GM18526 (cell line): ENCODE data around the gene GPC1.

Experiments
- POLR2A ChIP-seq: IDR thresholded peaks from 3 replicates; pipeline ENCODE4 v1.6.1; 2011; ENCODE audit not compliant: insufficient read length; ENCODE audit errors: extremely low read depth

The GPC1 gene

DNA sequence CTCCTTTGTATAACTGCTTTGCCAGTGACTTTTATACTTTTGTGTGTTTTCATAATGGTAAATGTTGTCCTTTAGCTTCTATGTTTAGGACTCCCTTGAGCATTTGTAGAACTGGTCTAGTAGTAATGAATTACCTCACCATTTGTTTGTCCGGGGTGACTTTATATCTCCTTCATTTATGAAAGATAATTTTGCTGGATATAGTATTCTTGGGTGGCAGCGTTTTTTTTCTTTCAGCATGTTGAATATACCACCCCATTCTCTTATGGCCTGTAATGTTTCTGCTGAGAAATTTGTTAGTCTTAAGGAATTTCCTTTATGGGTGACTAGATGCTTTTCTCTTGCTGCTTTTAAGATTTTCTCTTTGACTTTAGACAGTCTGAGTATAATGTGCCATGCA is 56.0 kb downstream of the GPC1 start:
- TF ChIP-seq POLR2A = no peak

DNA sequence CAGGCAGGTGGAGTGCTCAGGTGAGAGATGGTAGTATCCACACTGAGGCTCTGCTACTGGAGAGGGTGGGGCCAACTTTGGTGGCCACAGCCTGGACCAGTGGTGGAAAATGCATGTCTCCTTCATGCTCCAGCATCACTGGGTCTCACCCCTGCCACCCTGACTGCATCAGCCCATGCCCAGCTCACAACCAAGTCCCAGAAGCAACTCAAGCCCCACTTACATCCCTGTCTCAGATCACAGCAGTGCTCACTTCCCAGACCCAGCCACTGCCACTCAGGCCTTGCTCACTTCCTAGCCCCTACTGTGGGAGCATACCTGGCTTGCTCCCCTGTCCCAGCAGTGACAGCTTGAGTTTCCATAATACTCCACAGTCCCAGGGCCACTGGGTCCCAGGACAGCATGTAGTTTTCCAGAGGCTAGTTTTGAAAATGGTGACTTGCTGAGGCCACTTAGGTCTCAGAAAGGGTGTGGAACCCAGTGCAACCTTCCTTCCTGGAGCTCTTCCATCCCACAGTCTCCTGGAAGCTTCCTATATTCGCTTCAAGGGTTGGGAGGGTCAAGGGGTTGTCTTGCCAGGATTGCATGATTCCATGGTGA is 58.8 kb downstream of the GPC1 start:
- no peak for TF ChIP-seq POLR2A

DNA sequence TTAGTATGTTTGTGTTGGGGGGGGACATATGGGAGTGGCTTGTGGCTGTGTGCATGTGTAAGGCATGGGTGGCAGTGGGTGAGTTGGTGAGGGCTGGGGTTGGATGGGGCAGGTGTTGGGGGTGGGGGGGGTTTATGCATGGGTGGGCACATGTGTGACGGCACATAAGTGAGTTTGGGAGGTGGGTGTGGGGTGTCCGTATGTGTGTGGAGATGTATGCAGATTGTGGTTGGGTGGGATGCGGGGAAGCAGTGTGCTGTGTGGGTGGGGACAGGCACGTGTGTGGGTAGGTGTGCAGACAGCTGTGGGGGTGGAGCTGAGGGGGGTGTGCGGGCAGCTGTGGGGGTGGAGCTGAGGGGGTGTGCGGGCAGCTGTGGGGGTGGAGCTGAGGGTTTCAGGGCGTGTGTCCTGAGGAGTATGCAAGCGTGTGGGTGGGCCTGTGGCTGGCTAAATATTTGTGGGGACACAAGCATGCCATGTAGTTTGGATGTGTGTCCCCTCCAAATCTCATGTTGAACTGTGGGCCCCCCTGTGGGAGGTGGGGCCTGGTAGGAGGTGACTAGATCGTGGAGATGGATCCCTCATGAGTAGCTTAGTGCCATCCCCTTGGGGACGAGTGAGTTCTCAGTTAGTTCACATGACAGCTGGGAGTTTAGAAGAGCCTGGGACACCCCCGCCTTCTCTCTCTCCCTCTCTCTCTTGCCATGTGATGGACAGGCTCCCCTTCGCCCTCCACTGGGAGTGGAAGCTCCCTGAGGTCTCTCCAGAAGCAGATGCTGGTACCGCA is 62.9 kb downstream of the GPC1 start:
- TF ChIP-seq POLR2A = no peak

DNA sequence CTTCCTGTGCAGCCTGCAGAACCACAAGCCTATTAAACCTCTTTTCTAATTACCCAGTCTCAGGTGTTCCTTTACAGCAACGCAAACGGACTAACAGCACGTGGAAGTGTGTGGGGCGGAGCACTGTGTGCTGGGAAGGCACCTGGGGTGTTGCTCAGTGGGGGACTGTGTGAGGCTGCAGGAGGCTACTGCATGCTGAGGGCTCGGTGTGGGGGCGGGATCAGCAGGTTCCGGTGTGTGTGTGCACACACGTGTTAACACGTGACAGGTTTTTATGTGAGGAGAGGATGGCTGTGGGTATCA is 63.4 kb downstream of the GPC1 start:
- TF ChIP-seq POLR2A = no peak

DNA sequence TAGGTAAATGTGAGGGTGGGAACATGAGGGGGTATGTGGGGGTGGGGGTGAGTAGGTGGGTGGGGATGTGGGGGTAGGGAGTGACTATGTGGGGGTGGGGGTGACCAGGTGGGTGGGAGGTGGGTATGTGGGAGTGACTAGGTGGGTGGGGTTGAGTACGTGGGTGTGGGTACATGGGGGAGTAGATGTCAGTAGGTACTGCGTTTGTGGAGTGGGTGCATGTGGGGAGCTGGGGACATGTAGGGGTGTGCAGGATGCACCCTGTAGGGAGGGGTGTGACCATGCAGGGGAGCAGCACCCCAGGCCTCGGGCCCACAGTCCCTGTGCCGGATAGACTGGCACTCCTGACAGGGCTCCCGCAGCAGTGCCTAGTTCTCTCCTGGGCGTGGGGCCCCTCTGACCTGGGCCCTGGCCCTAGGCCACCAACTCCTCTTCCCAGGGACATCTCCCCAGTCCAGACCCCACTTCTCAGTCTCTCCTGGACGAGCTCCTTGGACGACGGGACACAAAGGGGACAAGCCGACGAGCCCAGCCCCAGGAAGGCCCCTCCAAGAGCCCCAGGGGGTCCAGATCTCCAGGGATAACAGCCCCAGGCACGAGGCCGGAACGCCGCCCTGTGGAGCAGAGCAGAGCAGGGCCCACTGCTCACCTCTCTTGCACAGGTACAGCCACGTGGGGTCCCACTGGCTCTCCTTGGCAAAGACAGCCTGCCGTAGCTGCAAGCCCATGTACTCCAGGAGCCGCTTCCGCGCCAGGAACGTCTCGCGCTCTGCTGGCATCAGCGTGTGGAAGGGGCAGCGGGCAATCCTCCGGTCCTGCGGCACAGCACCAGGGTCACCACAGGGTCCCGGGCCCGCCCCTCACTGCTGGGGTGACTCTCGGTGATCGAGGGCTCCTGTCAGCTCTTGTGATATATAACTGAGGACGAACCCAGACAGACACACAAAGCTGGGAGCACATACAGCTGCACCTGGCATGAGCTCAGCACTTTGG is 64.1 kb downstream of the GPC1 start:
- TF ChIP-seq POLR2A = no peak

DNA sequence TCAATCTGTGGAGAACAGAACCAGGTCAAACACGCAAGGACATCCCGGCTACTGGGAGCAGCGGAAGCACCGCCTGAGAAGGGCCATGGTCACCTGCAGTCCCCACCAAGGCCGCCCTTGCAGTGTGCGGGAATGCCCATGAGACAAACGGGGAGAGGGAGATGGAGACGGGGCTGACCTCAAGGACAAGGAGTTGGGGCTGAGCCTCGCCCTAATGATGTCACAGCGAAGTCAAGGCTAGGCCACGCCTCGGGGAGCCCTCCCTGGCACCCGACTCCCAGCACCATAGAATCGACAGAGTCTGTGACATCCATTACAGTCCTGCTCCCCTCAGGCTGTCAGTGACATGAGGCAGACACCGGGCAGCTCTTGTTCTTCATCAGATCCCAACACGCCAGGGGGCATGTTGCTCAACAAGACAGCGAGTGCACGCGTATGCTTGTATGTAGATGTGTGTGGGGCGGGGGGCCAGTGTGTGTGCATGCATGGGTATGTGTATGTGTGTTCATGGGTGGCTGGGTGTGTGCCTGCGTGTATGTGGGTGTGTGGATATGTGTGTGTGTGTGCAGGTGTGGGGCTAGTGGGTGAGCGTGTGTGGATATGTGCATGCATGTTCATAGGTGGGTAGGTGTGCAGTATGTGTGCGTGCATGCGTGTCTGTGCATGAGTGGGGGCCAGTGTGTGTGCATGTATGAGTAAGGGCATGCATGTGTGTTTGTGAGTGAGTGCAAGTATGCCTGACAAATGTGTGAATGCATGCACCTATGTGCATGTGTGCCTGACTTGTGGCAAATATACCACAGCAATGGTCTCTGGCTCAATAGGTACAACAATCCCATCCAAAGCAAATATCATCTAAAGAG is 65.3 kb downstream of the GPC1 start:
- no peak for TF ChIP-seq POLR2A

DNA sequence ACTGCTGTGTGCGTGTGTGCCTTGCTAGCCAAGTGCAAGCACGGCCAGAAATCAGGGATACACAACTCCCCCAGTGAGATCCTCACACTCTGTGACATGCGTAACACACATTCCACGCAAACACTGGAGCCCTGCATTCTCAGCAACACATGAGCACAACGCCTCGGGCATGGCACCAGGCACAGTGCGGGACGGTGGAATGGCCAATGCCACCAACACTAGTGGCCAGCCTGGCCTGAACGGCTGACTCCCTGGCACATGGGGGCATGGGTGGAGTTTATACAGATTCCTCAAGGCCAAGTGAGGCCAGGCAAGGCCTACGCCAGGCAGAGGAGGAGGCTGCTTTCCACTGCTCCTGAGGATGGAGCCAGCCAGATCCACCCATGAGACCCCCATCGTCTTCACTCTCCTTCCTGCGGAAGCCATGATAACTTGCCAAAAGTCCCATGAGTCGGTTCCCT is 66.1 kb downstream of the GPC1 start:
- TF ChIP-seq POLR2A = no peak

DNA sequence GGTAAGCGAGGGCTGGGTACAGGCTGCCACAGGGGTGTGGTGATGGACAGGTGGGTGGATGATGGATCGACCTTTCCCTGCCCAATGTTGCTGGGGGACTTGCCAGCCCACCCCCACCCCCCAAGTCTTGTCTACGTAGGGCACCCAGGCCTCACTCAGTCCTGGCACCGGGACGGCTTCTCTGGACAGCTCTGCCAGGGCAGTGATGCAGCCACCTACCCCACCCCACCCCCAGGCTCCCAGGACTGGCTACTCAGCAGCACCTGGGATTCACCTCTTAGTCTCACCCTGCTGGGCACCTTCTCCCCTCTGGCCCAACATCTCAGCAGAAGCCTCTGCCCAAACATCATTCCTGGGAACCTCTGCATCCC is 66.6 kb downstream of the GPC1 start:
- TF ChIP-seq POLR2A = no peak

DNA sequence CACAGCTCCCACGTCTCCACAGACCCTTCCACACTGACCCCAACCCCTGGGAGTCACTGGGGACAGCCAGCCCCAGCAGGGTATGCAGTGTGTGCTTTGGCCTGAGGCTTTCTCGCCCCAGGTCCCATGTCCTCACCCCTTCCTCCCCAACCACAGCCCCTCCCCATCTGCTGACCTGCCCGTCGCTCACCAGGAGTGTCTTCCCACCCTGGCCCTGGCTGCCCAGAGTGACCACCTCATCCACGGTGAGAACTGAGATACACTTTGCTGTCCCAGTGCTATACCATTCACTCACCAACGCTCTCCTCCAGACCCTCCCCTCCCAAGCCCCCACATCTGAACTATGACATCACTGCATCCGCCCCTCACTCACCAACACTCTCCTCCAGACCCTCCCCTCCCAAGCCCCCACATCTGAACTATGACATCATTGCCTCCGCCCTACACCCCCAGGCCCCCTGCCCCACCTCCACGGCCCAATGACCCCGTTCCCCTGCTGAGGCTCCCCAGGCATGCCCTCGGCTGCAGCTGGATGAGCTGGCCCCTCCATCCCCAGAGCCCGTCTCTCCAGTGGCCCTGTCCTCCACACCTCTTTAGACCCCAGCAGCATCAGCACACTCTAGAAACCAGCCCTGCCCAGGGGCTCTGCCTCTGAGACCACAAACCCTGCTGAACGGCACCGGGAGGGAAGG is 67.1 kb downstream of the GPC1 start:
- TF ChIP-seq POLR2A = no peak

DNA sequence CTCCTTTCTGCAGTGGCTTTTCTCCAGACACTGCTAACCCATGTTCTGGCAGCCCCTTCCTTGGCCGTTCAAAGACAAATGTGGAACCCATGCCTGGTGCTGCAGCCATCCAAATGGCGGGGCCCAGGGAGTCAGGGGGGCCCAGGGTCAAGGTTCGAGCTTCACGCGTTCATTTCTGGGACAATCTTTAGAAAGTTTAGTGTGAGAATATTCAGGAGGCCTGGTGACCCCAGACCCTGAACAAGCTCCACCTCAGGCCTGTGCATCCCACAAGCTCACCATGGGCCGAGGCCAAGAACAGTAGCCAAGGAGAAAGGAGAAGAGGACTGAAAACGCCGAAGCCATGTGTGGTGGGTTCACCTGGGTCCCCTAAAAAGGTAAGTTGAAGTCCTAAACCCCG is 67.9 kb downstream of the GPC1 start:
- TF ChIP-seq POLR2A = no peak

DNA sequence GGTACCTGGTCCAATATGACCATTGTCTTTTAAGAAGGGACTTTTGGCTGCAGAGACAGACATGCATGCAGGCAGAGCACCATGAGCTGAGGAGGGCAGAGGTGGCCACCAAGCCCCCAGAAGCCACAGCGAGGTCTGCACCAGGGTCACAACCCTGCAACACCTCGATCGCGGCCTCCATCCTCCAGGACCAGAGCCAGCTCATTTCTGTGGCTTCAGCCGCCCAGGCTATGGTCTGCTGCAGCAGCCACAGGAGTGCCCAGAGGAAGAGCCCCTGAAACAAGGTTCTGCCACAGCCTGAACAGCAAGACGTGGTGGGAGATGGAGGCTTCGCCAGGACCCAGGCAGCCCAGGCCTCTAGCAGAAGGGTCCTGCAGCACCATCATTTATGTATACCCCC is 68.4 kb downstream of the GPC1 start:
- TF ChIP-seq POLR2A = no peak

DNA sequence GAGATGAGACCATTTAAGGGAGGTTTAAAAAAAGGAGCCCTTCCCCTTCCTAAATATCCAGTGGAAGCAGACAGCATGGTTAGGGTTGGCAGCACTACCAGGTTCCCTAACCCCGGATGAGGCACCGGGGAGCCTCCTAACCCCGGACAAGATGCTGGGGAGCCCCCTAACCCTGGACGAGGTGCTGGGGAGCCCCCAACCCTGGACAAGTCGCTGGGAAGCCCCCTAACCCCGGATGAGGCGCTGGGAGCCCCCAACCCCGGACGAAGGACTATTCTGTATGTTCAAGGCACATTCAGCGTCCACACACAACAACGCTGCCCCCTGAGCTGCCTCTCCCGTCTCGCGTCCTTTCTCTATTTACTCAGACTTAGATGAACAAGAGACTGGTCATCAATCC is 70.4 kb downstream of the GPC1 start:
- no peak for TF ChIP-seq POLR2A

DNA sequence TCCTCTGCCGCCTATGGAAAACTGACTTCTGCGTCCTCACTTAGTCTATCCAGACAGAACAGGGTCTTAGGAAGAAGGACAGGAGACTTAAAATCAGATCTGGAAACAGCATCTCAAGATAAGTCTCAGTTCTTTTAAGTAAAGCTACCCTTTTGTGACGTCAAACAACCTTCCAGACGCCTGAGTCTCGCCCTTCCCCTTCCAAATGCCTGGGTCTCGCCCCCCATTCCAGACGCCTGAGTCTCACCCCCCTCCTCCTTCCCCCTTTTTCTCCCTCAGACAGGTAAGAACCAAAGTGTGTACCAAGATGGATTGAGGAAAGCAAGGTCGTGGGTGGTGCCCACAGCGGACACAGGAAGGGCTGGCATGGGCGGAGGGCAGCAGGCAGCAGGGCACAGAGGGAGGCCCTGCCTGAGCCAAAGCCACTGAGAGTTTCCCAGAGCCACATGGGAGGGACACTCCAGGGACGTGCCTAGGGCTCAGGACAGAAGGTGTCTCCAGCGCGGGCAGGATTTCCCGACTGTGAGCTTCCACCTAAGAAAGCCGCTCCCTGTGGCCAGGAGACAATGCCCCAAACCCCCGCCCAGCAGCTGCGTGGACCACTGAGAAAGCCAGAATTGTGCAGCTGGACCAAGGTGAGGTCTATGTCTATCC is 71.1 kb downstream of the GPC1 start:
- no peak for TF ChIP-seq POLR2A

DNA sequence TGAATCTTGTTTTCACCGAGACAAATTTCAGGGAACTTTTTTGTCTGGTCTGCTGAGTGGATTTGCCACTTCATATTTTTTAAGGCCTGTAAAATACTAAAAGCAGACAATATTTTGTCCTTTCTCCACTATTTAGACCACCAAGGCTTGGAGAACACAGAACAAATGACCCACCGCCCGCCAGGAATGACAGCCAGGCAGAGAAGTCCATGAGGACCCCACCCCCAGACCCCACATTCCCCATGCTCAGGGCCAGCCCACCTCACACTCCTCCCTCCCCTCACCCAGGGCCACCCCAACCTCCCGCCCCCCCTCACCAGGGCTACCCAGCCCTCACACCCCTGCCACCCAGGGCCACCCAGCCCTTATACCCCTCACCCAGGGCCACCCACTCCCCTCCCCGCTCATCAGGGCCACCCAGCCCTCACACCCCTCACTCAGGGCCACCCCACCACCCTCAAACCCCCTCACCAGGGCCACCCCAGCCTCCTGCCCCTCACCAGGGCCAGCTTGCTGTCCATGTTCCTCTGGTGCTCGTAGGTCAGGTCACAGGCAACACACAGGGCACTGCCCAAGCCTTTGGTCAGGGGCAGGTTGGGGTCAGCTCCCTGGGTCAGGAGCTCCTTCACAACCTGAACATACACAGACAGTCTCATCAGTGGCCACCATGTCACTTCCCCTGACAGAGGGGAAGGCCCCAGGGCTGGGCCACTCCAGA is 71.8 kb downstream of the GPC1 start:
- no peak for TF ChIP-seq POLR2A

DNA sequence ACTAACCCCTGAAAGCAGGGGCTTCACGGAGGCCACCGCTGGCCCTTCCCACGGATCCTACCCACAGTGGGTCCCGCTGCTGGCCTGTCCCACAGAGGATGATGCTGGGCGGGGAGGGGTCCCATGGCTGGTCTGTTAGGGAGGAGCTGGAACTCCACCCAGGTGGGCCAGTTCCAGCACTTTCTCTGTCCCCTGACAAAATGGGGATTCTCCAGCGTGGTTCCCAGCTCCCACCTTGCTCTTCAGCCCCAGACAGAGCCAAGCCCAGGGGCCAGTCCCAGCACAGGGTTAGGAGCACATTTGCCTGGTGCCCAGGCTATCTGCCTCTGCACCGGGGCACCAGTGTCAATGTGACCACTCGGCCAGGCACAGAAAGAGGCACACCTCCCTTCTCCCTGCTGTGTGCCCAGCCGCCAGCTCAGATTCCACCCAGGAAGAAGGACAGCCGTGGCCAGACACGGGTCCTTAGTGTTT is 72.4 kb downstream of the GPC1 start:
- no peak for TF ChIP-seq POLR2A
